Skin of body (tissue), 2 donors: Measurements from ENCODE around the gene CDK4. TPM values are rescaled to one million over a fixed set of nuclear protein-coding genes. Genes with fewer than 3 reads are reported as not detected.
A peak's percentile ranks its signal among the peaks of the same experiment; 100 is the strongest.

Experiments
- DNase-seq: peaks from one replicate; lab custom pipeline; 2025; lab: John Stamatoyannopoulos, UW
- total RNA-seq: library from RNA; depleted of rRNA; stranded (reverse); fragments of >200 nt; gene quantifications from one replicate; pipeline ENCODE4 v1.2.3, GENCODE V29; 2014

CDK4 gene
- total RNA-seq, 1 donor from 2014 or later = 69.6 TPM

GRCh38 chr12:57772429-57773322 is 20.6 kb upstream of the CDK4 start, which contains the start of gene EEF1AKMT3:
Gene EEF1AKMT3 (plus strand): TSS chr12:57772614. CDS start chr12:57772725, 111 bp downstream.
- peak; percentile 73 for DNase-seq

DNA sequence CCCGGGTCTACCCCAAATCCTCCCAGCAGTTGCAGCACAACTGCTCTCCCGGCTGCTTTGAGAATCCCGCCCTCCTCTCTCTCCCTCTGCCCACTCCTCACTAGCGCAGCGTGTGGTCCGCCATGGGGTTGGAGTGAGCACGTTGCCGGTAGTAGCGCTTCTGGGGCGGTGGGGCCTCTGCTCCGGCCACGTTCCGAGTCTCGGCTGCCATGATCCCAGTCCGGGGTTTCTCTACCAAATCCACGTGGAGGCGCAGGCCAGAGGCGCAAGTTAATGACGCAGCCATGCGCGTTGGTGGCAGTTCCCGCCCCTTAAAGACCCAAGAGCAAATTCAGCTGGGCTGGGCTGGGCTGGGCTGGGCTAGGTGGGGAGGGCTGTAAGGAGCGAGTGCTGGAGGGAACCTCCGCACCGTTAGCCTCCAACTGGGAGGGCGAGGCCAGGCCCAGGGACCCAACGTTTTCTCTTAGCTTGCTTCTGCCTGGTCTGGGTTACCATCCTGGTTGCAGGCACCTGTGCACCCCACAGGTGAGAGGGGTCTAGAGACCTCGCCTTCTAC is 19.8 kb upstream of the CDK4 start, which contains the start of gene METTL1:
Gene METTL1, minus strand, starts transcription at position 233 of the 556 bp plus-strand sequence. Its CDS starts 22 bp downstream, at position 211.
- peak; percentile 98 for DNase-seq

DNA sequence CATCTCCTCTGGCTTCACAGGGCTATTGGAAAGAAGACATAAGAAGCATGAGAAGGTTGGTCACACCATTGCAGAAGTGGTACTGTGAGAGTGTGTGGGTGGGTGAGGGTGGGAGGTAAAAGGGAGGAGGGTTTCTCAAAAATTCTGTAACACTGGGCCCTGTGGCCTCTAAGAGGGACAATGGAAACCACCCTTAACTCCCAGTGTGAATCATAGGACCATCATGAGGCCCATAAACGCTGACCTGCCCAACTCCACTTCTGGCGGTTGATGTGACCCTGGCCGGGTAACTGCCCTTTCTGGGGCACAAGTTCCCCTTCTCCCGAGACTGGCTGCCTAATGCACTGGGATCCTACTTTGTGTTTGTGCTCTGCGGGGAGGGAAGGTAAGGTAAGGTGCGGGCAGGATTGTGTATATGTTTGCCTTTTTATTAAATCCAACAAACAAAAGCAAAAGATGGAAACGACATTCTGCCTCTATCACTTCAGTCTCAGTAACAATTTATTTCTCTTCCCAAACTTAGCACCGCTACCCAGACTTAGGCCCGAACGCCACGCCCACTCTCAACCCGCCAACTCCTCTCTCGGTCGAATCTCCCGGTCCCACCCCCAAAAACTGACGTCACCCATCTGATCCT is 19.2 kb upstream of the CDK4 start:
- peak; percentile 96 for DNase-seq

DNA sequence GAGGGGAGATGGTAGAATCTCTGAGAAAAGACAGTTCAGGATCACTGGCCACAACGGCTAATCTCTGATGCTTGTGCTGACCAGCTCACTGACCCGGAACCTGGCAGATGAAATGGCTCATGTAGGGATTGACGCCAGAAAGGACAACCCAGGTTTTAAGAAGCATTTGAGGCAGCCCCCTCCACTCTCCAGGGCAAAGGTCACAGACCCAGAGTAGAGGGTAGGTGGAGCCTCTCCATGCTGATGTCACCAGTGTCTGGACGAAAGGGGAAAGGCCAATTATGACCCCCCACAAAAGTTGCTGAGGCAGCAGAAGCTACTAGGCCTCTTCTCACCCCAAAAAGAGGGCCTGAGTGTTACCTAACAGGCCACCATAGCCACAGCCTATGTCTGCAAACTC is 18.6 kb upstream of the CDK4 start:
- DNase-seq = no peak

GRCh38 chr12:57769594-57769993 is 17.5 kb upstream of the CDK4 start:
- DNase-seq = no peak

GRCh38 chr12:57767876-57768275 is 15.8 kb upstream of the CDK4 start:
- DNase-seq = no peak

- DNase-seq = no peak
Measured at GRCh38 chr12:57767305-57767698, 15.2 kb upstream of the CDK4 start.

DNA sequence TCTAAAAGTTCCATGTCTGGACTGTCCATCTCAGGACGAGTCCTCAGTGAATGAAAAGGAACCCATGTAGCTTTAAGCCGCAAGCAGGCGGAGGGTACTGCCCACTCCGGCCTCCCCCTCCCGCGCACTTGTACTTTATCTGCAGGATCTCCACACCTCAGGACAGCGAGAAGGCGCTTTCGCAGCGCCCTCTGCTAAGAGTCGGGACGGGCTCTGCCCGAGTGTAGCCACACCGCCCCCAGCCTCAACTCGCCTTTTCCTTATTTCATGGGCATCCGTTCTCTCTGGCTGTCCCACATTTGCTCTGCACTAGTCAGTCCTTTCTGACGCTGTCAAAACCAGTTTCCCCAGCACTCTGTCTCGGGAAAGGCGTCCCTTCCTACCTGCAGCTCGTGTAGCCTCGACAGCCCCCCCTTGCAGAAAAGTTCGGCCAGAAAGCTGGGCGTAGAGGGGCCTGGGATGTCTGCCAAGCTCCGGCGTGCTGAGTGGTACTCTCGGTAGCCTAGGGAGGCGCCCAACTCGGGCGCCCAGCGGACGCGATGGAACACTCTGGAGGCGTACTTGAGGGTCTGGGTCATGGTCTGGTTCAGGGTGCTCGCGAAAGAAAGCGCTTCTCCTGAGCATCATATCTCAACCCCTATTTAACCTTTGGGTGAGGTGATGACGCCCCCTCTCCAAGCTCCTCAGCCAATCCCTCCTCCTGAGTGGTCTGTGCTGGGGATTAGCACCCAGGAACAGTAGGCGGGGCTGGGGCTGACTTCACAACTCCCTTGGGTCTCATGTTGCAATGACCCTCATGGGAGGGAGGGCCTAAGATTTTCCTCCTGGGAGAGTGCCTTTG is 14.6 kb upstream of the CDK4 start, which contains the start of gene CYP27B1:
Gene CYP27B1, minus strand, starts transcription at position 615 of the 841 bp plus-strand sequence. Its CDS starts 37 bp downstream, at position 578.
- no peak for DNase-seq

- no peak for DNase-seq
Measured at GRCh38 chr12:57765698-57766463, 13.8 kb upstream of the CDK4 start.

DNA sequence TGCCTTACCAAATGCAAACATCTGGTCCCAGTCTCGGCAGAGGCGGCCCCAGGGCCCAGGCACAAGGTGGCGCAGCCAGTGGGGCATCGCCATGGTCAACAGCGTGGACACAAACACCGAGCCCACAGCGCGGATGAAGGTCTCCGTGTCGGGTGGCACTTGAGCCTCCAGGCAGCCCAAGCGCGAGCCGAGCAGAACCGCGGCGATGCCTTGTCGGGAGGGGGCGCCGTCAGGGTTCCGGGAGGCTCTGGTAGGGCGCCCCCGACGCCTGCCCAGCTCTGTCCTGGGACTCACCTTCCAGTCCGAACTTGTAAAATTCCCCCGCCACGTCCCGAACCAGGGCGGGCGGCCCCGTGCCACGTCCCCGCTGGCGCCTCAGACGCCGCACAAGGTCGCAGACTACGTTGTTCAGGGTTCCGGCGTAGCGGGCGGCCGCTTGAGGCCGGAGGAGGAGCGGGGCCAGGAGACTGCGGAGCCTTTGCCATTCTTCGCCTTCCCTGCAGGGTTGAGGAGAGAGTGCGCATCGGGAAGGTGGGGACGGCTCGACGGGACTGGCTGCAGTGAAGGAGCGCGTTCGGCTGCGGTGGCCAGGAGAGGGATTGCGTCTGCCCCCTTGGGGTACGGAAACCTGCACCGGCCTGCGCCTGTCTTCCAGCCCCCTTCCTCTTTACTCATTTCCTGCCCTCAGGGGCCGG is 13.0 kb upstream of the CDK4 start:
- no peak for DNase-seq

GRCh38 chr12:57764662-57765002 is 12.5 kb upstream of the CDK4 start:
- DNase-seq = no peak

DNA sequence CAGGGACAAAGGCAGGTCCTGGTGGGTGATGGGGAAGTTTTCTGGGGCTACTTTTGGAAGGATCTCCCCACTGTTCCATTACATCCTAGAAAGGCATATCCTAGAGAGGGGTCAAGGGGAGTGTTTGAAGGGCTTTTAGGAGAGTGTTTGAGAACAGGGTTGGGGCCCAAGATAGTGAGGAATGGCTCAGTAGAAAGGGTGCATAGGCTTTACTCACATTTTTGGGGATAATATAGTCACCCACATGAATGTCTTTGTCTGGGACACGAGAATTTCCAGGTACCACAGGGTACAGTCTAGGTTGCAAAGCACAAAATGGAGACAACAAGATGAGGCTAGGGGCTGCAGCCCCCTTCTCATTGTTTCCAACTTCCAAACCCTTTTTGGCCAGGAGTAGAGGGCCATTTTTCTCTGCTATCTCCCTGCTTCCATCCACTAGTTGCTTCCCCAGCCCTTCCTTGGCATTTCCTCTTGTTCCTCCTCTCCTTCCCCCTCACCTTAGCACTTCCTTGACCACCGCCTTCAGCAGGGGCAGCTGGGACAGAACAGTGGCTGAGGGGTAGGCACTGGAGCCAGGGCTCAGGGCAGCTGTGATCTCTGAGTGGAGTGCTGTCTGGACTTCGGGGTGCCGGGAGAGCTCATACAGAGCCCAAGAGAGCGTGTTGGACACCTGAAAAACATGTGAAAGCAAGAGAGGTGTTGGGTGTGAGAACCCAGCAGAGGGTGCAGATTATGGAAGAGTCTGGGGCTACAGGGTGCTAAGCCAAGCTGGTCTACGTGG is 12.0 kb upstream of the CDK4 start:
- no peak for DNase-seq

DNA sequence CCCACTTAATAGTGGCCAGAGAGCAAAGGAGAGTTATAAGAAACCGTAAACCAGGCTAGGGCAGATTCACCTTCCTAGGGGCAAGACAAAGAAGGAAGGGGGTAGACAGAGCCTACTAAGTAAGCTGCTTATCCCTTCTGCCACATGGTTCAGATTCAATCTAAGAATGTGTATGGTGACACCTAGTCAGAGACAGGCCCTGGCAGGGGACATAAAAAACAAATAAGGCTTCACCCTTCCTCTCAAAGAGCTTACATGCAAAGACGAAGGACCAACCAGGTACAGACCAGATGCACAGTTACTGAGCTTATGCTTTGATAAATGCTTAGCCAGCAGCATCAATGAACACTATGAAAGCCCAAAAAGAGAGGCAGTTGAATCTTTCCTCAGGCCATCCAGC is 10.4 kb upstream of the CDK4 start:
- DNase-seq = no peak

GRCh38 chr12:57761391-57761998 is 9.4 kb upstream of the CDK4 start:
- DNase-seq = no peak

DNA sequence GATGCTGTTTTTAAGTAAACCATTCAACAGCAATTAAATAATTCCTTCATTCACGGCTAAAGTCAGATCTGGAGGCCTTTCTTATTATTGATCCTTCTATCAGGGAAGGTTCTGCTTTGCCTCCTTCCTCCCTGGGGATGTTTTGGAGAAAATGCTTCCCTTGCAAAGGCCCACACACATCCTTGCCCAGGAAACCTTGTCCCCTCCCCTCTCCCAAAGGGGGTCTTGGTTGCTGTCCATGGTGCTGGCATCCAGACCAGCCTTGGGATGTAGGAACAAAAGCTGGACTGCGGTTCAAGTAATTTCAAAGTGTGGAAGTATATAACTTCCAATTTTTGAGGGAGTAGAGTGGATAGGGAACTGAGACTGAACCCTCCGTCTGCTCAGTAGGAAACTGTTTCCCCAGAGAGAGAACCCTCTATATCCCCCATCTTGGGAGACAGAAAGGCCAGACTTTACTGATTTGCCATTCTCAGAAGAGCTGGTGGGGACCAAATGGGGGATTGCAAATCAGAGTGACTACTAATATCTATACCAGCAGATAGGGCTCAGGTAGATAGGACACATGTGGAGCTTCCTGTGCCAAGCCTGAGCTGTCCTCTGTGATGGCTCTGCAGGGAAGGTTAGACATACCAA is 8.4 kb upstream of the CDK4 start:
- no peak for DNase-seq

GRCh38 chr12:57759360-57759980 is 7.4 kb upstream of the CDK4 start:
- no peak for DNase-seq

DNA sequence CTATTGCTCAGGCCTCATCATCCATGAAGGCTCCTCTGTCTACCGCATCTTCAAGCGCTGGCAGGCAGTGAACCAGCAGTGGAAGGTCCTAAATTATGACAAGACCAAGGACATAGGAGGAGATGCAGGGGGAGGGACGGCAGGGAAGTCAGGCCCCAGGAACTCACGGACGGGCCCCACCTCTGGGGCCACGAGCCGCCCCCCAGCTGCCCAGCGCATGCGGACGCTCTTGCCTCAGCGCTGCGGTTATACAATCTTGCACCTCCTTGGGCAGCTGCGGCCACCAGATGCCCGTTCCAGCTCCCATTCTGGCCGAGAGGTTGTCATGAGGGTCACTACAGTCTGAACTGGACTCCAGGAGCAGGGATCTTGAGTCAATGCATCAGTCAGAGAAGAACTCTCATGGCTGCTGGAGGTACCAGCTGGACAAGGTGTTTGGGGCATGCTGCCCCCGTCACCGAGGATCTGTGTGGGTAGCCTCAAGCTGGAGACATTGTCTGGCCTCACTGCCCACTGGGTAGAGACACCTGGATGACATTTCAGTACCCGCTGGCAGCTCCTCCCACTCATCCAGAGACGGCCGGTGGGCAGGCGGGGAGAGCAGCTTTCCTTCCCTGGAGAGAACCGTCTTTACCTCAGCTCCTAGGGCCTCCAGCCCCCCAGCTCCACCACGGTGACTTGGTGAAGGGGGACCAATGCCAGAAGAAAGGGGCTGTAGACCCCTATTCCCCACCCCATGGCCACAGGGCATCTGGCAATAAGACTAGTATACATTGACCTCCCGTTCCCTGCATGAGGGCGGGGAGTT is 6.6 kb upstream of the CDK4 start:
- no peak for DNase-seq
